HG03354 (cell line): ENCODE measurements around the gene HOATZ.

Experiments used
- ATAC-seq: cut with Tn5 transposase; IDR thresholded peaks from one replicate; pipeline ENCODE4 v1.9.1; 2021; ENCODE audit warnings: mild to moderate bottlenecking; ENCODE audit not compliant: unreplicated experiment, poor library complexity, severe bottlenecking

The HOATZ gene

DNA sequence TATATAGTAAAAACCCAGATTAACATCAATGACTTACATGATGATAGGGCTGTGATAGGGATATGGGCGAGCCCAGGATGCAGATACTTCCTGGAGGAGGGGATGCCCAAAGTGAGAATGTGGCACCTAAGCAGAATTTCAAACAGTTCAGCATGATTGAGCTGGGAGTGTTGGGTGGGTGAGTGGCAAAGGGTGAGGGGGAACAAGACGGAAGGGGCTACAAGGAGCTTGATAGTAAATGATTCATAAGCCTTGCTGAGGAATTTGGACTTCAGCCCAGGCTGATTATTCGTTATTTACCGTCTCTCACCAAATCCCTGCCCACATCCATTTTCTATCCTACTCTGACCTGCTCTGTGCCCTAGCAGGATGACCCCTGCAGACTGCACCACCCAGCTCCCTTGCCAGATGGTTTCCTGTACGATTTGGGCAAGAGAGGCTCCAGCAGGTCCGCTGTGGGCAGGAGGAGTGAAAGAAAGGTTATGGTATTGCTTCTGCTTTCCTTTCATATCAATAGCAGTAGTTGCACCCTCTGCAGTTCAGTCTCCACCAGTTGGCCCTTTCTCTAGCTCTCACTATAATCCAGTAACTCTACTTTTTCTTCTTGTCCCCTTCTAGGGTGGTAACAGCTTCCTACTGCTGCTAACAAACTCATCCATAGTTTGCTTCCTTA, 57.4 kb downstream of the HOATZ start:
- no peak for ATAC-seq

DNA sequence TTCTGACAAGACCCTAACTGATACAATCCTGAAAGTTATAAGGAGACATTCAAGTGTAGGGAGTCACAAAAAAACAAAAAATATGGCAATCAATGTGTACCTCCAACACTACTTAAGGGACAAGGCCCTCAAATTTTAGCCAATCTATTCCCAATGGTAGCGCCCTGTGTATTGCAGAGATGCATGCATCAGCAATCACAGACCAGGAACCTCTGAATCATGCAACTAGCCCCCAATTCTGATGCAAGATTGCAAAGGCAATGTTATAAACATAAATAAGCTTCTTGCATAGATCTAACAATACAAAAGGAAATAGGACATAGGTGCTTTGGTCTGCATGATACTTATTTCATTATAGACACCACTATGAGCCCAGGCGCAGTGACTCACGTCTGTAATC, 58.0 kb downstream of the HOATZ start:
- ATAC-seq: no peak

DNA sequence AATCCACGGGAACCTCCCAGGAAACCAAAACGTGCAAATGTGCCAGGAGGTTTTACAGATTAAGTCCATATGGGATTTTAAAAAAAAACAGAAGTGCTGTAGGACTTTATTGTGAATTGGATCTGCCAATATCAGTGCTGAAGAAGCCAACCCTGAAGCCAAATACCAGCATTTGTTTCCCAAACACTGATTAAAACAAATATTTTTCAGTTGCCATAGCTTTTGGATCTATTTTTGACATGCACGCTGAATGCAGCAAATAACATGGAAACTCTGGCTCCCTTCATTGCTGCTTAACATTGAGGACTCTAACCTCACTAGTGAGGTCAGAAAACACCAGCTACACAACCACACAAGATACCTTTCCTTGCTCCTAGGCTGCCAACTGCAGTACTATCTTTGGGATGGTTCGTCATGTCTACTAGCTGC, 59.3 kb downstream of the HOATZ start:
- no peak for ATAC-seq

DNA sequence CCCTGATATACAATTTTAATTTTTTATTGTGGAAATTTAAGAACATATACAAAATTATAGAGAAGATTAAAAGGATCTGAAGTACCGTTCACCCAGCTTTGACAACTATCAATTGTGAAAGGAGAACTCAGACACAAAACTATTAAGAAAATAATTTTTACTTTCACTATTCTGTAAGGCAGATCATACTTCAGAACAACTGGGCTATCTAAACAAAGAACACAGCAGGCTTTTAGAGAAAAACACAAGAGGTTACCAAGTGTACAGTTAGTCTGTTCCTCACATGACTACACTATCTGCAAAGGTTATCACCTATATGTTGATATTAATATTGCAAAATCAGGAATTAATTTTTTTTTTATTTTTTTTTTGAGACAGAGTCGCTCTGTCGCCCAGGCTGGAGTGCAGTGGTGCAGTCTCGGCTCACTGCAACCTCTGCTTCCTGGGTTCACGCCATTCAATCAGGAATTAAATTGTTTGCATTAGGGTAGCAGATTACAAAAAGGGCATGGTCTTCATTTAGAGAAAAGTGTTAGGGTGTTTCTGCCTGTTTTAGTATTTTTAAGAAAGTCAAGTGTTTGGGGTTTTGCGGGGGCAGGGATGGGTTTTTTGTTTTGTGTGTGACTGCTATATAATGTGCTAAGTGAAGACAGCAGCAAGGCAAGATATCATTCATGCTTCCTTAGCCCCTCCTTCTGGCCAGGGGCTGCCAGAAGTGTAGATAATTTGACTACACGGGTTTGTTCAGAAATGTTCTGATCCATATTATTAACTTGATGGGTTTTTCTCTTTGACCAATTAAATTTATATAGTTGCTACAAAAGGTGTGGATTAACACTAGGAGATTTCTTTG, 60.0 kb downstream of the HOATZ start:
- ATAC-seq: no peak

DNA sequence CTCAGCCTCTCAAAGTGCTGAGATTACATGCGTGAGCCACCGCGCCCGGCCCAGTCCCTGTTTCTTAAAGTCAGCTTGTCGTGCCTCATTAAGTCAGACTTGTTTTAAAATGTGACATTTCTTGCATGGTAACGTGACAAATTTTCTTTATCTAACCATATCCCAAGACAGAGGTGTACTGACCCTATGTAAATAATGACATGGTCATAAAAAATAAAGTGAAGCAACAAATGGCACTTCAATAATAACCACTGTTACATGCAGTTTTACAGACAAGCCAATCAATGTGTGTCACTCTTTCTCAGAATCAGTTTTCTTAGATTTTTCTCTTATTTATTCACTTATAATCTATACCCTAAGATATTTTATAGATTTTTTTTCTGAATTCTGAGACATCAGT, 61.2 kb downstream of the HOATZ start:
- no peak for ATAC-seq

DNA sequence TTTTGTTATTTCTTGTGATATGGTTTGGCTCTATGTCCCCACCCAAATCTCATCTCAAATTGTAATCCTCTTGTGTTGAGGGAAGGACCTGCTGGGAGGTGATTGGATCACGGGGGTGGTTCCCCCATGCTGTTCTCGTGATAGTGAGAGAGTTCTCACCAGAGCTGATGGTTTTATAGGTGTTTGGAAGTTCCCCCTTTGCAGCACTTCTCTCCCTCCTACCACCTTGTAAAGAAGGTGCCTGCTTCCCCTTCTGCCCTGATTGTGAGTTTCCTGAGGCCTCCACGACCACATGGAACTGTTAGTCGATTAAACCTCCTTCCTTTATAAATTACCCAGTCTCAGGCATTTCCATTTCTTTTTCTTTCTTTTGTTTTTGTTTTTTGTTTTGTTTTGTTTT, 63.2 kb downstream of the HOATZ start:
- ATAC-seq: no peak

DNA sequence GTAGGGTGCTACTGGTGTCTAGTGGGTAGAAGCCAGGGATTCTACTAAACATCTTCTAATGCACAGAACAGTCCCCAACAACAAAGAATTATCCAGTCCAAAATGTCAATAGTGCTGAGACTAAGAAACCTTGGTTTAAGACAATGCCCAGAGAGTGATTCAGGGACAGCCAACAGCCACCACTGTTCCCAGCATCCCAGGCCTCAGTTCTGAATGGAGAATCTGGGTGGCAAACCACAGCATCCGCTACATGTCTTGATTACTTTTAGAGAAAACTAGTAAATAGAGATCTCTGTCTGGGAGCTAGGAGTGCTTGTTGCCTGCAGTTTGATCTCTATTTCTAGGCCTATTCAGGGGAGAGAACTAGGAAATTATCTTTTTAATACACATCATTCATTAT, 66.8 kb downstream of the HOATZ start:
- ATAC-seq: no peak

DNA sequence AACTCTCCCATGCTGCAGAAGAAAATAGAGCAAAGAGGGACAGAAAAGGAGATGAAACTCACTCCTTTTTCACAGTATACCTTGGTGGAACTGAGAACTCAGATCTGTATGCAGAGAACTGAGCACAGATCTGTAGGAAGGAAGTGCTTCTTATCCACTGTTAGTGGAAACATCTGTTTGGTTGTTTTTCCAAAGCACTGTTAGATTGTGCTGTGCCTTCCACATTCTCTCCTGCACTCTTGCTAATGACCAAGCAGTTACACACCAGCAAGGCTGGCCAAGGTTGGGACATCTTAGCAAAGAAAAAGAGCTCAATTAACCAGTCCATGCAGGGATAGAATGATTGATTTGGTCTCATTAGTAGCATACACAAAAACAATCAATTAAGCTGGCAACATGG, 67.6 kb downstream of the HOATZ start:
- ATAC-seq: no peak

DNA sequence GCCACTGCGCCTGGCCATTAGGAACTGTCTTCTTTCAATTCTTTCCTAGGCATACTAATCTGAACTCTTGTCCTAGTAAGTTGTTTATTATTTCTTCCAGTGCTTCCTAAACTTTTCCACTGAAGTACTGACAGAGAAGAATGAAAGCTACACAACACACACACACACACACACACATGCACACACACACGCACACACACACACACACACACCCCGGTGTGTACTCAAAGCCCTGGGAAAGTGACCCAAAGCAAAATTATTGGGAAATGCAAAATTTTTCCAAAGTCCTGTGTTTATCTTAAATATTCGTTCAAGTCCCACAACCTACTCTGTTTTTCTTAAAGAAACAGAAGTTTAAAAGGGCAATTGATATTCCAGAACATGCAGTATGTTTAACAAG, 68.3 kb downstream of the HOATZ start:
- no peak for ATAC-seq

DNA sequence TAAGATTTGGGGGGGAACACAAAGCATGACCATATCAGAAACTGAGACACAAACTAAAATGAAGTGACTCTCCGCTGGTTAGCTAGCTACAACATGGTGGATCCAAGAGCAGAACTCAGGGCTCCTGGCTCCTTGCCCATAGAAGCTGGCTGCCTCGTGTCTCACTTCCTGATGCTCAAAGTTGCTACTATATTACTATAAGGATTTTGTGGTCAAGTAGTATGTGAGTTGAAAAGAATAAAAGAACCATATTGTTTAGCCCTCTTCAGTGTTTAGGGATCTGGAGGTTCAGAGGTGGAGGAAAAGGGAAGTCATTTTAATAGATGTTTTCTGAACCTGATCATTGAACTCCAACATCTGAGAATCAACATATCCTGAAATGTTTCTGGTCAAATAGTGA, 70.8 kb downstream of the HOATZ start:
- no peak for ATAC-seq

DNA sequence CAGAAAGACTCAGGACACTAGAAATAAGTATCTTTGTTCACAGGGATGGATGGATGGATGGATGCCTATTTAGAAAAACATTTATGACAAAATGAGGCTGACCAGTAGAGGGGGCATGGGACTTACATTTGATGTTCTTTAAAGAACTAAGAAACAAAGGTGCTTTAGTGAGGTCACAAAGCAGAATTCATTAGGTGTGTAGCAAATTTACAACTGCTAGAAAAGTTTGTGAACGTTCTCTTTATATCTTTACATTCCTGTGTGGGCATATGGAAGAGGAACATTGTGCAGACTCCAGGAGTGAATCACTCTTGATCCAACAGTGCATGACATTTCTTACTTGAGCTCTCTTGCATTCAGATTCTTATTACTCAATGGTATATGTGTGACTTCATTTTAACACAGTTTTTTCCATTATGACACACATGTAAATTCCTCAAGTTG, 71.8 kb downstream of the HOATZ start:
- peak; percentile 48 for ATAC-seq
